Measurements from ENCODE around the gene PKHD1.

GRCh38 chr6:51936531-51937290 is 150.7 kb downstream of the PKHD1 start:
- TF ChIP-seq BRCA1 (IDR thresholded peaks at IDR 0.05; ENCODE audit: low read depth, low read length) (no peak), SIX5 (IDR thresholded peaks at IDR 0.05; ENCODE audit: low read depth, low read length) (no peak), EP300 (IDR thresholded peaks at IDR 0.05; ENCODE audit: borderline replicate concordance in 1 of 2, low read depth in 2 of 2, low read length in 2 of 2) (no peak), CTCF (IDR thresholded peaks at IDR 0.05; ENCODE audit: control extremely low read depth in 1 of 3, insufficient read depth in 1 of 3, low read depth in 1 of 3, low read length in 3 of 3) (no peak), SP2 (IDR thresholded peaks at IDR 0.05; ENCODE audit: low read length) (no peak), CHD1 (IDR thresholded peaks at IDR 0.05; ENCODE audit: low read depth, low read length) (no peak), ATF2 (IDR thresholded peaks at IDR 0.05; ENCODE audit: low read length) (no peak), ZNF274 (IDR thresholded peaks at IDR 0.05; ENCODE audit: borderline replicate concordance, extremely low read depth, low read length) (no peak), E2F6 (IDR thresholded peaks at IDR 0.05) (no peak), TAF1 (IDR thresholded peaks at IDR 0.05; ENCODE audit: low read depth, low read length) (no peak), POLR2A (IDR thresholded peaks at IDR 0.05; ENCODE audit: control extremely low read depth in 1 of 2, low read depth in 2 of 2, low read length in 2 of 2) (no peak), USF2 (IDR thresholded peaks at IDR 0.05; ENCODE audit: low read length) (no peak), NRF1 (IDR thresholded peaks at IDR 0.05; ENCODE audit: low read depth, low read length) (no peak), ATF3 (IDR thresholded peaks at IDR 0.05; ENCODE audit: insufficient read depth, low read depth, low read length) (no peak)

Data from H1 (cell line).